Left ventricle myocardium superior (tissue), 1 donor: ENCODE measurements around the gene WDR7. TPM values are rescaled to one million over a fixed set of nuclear protein-coding genes. Genes with fewer than 3 reads are reported as not detected.

ENCODE experiments used
- ATAC-seq: fragments of 200-7000 bp; cut with Tn5 transposase; one replicate; pipeline ENCODE4 v1.9.1; 2020; ENCODE audit warnings: mild to moderate bottlenecking, moderate library complexity
- DNase-seq: peaks from one replicate; pipeline ENCODE4 v3.0.0-alpha.2; 2020
- intact Hi-C: fragments of 100-400 bp; cut with micrococcal nuclease; formaldehyde crosslinking; loops from one replicate; pipeline ENCODE4 v1.11.0; 2022
- total RNA-seq: library from RNA; stranded (reverse); fragmentation: NEBNext Ultra II Directional; extraction: Animal tissue kit (Norgen Biotek cat#: 25700); gene quantifications from one replicate; pipeline ENCODE4 v1.2.1, GENCODE V29; 2021
- donor health status: DM: no; HTN: yes; CAD: no; lungs with severe emphysema.

The WDR7 gene
- total RNA-seq, 1 donor from 2014 or later, result 25.8 TPM

DNA sequence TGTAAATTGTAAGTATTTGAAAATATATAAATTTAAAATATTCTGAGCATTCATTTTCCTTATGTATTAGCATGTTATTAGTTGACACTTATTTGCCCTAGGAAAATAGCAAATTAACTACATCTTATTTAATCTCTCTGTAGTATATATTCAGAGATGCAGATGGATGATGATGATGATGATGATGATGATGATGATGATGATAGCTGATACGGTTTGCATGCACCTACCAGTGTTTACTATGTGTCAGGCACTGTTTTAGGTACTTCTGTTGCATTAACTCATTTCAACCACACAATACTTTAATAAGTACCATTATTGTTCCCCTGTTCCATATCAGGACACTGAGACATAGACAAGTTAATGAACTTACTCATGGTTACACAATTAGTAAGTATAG lies 304.3 kb downstream of the WDR7 start:
- ATAC-seq (no peak), DNase-seq (no peak)
- intact Hi-C loops, result no loop called here

GRCh38 chr18:56959120-56959519 lies 308.0 kb downstream of the WDR7 start:
- DNase-seq (no peak), ATAC-seq (no peak)
- intact Hi-C loops, result no loop called here

- ATAC-seq (no peak), DNase-seq (no peak)
- intact Hi-C loops, result no loop called here
These were observed 311.2 kb downstream of the WDR7 start for GRCh38 chr18:56962322-56962721.

DNA sequence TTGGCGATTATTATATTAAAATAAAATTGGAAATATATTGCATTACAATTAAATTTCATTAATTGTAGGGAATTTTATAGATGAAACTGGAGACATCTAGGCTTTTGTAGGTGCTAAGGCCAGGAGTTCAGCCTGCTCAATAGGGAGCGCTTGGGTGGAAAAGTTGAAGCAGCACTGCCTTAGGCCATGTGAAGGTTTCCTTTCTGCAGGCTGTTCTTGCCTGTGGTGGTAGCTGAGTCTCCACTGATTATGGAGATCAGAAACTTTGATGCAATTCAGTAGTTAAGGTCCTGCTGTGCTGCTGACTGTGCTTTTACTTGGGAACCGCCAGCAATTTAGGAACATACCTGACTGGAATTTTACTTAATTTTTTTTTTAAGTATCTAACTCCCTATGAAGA lies 315.9 kb downstream of the WDR7 start:
- intact Hi-C loops, result no loop called here
- ATAC-seq (no peak), DNase-seq (no peak)

DNA sequence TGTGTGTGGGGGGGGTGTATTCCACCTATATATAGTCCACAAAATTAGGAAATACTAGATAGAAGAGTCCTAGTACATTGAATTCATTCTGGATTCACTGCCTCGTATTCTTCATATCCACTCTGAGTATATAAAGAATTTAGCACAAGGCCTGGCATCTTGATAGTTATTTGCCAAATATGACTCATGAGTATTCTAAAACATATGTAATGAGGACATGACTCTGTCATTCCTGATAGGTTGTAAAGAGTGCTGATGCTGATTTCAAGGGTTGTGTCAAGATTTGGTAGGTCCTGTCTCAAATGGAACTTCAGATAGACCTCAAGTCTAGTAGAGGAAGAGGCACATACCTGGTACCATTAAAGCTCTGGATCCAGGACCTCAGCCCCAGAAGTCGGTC lies 322.3 kb downstream of the WDR7 start:
- ATAC-seq, result no peak

DNA sequence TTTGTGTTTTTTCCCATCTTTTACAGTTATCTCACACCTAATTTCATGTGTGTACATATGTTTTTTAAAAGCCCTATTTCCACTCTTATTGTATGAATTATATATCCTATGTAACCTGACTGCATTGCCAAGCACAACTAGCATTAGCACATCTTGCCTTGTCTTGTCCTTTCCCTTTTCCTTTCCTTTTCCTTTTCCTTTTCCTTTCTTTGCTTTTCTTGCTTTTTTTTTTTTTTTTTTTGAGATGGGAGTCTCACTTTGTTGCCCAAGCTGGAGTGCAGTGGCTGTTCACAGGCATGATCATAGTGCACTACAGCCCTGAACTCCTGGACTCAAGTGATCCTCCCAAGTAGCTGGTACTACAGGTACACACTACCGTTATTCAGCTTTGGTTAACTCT lies 323.0 kb downstream of the WDR7 start:
- intact Hi-C loops, result no loop called here
- no peak for DNase-seq
- no peak for ATAC-seq

More for the DNA sequence above, 322.3 kb downstream of the WDR7 start:
- intact Hi-C loops, result no loop called here
- no peak for DNase-seq

GRCh38 chr18:56975276-56975675 lies 324.1 kb downstream of the WDR7 start:
- ATAC-seq (no peak), DNase-seq (no peak)
- intact Hi-C loops, result no loop called here

DNA sequence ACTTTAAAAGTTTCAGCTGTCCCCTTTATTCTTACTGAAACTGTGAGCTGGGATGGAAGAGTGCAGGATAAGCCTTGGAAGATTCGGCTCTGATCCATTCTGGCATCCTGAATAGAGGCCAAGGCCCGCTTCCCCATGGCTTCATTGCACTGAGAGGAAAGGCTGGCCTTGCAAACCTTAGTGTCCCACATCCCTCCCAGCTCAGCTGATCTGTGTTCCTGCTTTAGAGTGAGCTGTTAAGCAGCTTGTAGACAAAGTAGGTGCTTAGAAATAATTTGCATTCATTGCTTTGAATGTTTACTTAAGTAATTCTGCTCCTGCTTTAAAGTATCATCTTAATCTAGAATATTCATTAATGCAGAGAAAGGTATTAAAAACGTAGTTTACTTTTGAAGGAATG lies 326.1 kb downstream of the WDR7 start:
- DNase-seq, result no peak
- intact Hi-C loops, result no loop called here
- no peak for ATAC-seq

- DNase-seq, result no peak
- no peak for ATAC-seq
- intact Hi-C loops, result no loop called here
These were observed 326.6 kb downstream of the WDR7 start for GRCh38 chr18:56977771-56978170.

DNA sequence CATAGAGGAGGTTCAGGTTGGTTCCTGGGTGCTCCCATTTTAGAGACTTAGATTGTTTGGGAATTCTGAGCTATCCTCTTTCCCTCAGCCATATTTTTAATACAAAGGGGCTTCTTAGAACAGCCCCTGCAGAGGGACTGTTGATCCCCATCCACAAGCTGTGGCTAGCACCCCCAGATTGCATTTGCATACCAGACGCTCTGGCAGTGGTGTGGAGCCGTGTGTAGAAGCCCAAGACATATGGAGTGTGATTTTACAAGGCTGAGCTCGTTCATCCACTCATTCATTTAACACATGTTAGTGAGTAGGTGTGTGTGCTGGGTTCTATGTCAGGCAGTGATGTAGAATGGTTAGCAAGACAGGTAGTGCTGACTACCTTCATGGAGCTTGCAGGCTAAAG lies 329.0 kb downstream of the WDR7 start:
- ATAC-seq, result no peak
- intact Hi-C loops, result no loop called here
- no peak for DNase-seq

DNA sequence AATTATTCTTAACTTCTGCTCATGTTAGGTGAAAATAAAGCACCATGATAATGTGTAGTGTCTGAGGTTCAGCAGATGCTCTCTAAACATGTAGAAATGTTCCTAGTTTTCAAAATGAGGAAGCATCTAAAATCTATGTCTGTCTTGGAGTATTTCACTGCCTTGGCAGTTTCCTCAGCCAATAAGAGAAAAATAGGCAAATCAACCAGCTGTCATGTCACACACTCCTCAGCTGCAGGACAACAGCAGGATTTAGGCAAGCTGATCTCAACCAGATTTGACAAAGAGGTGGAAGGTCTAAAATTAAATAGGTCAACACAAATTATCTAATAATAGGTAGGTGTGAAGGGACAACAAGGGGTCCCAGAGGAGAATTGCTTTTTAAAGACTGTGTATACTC lies 331.6 kb downstream of the WDR7 start:
- intact Hi-C loops, result no loop called here
- DNase-seq (no peak), ATAC-seq (peak; percentile 22)

- no peak for ATAC-seq
- intact Hi-C loops, result no loop called here
- no peak for DNase-seq
These were observed 332.3 kb downstream of the WDR7 start for GRCh38 chr18:56983275-56983992.

- intact Hi-C loops, result no loop called here
- no peak for DNase-seq
- ATAC-seq, result no peak
These were observed 333.6 kb downstream of the WDR7 start for GRCh38 chr18:56984731-56985130.

DNA sequence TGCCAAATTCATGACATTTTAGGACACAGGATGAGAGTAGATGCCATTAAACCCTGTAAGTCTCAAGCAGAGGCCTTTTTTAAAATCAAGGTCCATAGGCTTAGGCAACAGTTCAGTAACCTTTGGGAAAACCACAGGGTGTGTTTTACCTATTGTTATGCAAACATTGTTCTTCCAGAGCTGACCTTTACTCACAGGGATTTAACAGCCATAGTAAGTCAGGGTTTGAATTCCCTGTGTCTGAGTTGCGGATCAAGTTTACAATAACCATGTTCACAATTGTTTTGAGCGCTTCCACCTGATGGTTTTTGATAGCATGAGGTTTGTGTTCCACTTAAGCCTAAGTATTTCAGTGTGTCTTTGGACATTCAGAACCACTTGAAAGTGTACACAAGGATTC lies 335.7 kb downstream of the WDR7 start:
- ATAC-seq (no peak), DNase-seq (no peak)
- intact Hi-C loops, result no loop called here

DNA sequence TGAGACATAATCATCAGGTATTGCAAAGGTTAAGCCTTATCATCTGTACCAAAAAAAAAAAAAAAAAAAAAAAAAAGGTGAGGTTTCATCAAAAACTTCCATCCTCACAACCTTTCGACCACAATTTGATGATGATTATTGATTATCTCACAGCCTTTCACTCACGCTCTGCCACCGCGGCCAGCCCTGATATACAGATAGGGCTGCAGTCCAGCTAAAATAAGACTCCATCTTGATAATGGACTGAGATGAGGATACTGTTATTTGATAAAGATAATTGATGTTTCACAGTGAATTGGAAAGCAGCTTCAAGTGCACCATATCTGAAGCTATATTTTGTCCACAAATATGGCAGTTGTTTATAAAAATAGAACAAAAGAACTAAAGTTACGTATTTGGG lies 336.1 kb downstream of the WDR7 start:
- no peak for ATAC-seq
- no peak for DNase-seq
- intact Hi-C loops, result no loop called here

DNA sequence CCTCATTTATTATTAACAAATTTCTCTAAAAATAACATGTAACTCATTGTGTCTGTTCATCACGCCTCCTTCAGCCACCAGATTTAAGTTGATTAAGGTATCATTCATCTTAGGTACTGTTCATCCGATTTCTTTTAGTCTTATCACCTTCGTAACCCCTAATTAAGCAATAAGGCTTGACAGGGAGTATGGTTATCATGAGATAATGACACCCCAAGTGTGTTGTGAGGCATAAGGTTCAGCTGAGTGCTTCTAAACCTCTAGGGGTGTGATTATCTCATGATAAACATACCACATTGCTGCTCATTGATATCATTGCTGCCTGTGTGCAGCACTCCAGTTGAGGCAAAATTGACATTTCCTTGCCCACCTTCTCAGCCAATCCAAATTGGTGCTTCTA lies 336.9 kb downstream of the WDR7 start:
- DNase-seq (no peak), ATAC-seq (no peak)
- intact Hi-C loops, result no loop called here

GRCh38 chr18:56990678-56991077 lies 339.5 kb downstream of the WDR7 start:
- DNase-seq (no peak), ATAC-seq (no peak)
- intact Hi-C loops, result no loop called here

GRCh38 chr18:56992777-56993176 lies 341.6 kb downstream of the WDR7 start:
- intact Hi-C loops, result no loop called here
- DNase-seq (no peak), ATAC-seq (no peak)

GRCh38 chr18:56995579-56996188 lies 344.5 kb downstream of the WDR7 start:
- DNase-seq (no peak), ATAC-seq (no peak)
- intact Hi-C loops, result no loop called here

GRCh38 chr18:56997200-56997599 lies 346.0 kb downstream of the WDR7 start:
- intact Hi-C loops, result no loop called here
- no peak for DNase-seq
- ATAC-seq, result no peak

- intact Hi-C loops, result no loop called here
- ATAC-seq (peak; percentile 37), DNase-seq (no peak)
These were observed 348.7 kb downstream of the WDR7 start for GRCh38 chr18:56999823-57000222.
